Stimulated activated CD4-positive, alpha-beta T cell treated with anti-CD3 and anti-CD28 coated beads, Interleukin-12 subunit alpha, Interleukin-12 subunit beta, amount 100 ng/mL, for 24 hours (primary cell): ENCODE measurements around the gene RAB5IF.
"Not testable (repeated sequence)": the region's sequence is repeated elsewhere in the genome, so short reads cannot be mapped to it uniquely, and the experiment has no call there.

Experiments used
- DNase-seq, 2 experiments: peaks; one replicate each; pipeline ENCODE4 v3.0.0-alpha.2; 2020; ENCODE audit warnings: low read depth in 2 of 2

The RAB5IF gene

DNA sequence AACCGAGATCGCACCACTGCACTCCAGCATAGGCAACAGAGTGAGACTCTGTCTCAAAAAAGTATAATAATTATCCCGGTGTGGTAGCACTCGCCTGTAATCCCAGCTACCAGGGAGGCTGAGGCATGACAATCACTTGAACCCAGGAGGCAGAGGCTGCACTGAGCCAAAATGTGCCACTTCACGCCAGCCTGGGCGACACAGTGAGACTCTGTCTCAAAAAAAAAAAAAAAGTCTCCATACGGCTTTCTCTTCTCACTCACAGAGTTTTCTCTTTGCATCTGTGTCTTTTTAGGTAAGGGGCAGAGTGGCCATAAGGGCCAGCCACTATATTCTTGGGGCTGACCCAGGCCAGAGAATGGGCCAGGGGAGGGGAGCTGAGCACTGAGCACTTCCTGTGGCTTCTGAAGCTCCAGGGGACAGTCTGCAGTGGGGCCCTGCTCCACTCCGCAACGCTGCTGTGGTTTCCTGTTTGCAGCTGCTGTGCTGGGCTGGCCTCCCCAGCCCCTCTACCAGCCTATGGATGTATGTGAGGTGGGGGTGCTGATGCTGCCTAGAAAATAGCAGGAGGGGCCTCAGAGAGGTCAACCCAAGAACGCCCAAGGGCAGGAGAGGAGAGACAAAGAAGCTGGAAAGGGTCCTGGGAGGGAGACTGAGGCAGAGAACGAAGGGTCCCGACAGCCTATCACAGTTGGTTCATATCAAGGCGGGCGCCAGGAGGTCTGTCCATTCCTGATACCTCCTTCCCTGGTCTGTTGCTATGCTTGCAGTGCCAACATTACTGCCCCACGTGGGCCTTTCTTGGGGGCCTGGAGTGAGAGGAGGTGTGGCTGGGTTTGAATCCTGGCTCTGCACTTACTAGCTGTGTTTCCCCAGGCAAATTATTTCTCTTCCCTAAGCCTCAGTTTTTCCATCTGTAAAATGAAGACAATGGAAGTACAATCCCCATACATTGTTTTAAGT lies 24.4 kb downstream of the RAB5IF start:
- no peak for DNase-seq

GRCh38 chr20:36631646-36632045 lies 26.1 kb downstream of the RAB5IF start:
- DNase-seq: no peak

GRCh38 chr20:36632147-36632486 lies 26.5 kb downstream of the RAB5IF start:
- no peak for DNase-seq

GRCh38 chr20:36632487-36633284 lies 27.1 kb downstream of the RAB5IF start:
- no peak for DNase-seq

DNA sequence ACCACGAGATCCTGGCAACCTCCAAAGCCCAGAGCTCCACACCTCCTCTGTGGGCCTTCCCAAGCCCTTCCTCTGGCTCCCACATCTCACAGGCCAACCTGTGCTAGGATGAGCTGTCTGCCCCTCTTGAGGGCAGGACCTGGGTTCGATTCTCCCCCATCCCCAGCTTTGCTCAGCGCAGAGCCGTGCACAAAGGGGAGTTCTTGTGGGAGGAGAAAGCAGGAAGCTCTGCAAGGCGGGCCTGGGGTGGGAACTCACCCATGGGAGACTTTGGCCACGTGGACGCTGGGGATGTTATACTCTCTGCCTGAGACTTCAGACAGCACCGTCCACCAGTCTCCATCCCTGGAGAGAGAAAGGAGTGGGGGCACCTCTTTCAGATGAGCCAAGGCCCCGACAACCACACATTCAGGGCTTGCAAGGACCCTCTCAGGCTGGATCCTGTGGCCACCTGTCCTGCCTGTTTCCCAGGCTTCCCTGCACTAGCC lies 27.8 kb downstream of the RAB5IF start:
- DNase-seq: no peak

DNA sequence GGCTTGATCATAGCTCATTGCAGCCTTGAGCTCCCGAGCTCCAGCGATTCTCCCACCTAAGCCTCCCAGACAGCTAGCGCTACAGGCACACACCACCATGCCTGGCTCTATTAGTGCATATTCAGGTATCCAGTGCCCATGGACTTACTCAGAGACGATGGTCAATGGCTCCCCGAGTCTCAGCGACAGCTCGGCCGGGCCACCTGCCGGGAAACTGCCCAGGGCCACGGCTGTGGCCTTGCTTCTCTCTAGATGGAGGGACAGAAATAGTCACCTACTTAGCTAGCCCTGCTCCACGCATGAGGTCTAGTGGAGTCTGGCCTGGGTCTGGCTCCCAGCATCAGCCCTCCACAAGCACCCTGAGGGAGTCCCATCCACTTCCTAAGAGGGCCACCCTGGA lies 28.8 kb downstream of the RAB5IF start:
- no peak for DNase-seq

DNA sequence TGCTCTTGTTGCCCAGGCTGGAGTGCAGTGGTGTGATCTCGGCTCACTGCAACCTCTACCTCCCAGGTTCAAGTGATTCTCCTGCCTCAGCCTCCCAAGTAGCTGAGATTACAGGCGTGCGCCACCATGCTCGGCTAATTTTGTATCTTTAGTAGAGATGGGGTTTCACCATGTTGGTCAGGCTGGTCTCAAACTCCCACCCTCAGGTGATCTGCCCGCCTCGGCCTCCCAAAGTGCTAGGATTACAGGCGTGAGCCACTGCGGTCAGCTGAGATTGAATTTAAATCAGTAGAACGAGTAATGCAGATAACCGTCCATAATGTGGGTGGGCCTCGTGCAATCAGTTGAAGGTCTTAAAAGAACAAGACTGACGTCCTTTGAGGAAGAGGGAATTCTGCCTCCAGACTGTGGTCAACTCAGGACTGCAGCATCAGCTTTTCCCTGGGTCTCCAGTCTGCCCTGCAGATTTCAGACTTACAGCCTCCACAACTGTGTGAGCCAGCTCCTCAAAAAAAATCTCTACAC lies 33.4 kb downstream of the RAB5IF start:
- DNase-seq: not testable (repeated sequence)

GRCh38 chr20:36641506-36641843 lies 35.9 kb downstream of the RAB5IF start:
- no peak for DNase-seq

DNA sequence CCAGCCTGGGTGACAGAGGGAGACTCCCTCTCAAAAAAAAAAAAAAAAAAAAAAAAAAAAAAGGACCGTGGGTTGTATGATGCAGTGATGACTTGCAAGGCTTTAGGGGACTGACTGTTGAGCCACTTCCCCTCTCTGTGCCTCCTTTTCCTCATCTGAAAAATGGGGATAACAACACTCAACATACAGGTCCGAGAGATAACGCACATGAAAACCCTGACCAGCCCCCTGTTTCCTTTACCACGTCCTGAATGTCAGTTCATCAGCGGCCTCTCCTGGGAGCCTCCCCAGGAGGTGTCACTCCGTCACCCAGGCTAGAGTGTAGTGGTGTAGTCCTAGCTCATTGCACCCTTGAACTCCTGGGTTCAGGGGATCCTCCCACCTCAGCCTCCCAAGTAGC lies 36.6 kb downstream of the RAB5IF start:
- DNase-seq: no peak

DNA sequence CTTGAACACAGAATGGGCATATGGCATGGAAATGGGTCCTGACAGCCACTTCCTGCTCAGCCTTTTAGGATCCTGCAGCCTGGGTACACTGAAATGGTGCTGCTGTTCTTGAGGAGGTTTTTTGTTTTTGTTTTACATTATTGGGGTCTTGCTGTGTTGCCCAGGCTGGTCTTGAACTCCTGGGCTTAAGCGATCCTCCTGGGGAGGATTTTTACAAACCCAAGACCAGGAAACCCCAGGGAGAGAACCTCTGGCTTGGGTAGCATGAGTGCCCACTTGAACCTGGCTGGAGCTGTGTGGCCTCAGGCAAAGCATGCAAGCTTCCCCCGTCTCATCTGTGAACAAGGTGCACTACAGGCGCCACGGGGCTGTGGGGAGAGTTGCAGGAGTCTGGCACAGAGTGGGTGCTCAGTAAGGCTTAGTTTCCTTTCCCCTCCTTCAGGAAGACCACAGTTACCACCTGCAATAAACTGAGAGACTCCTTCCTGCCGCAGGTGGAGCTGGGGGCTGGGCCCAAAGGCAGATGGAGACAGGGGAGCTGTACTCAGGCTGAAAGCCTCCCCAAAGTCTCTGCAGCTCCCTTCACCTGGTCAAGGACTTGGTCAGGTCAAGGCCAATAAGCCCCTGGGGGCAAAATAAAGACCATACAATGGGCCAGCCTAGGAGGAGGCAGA lies 38.6 kb downstream of the RAB5IF start:
- peak; percentile 43 to 48 for DNase-seq

DNA sequence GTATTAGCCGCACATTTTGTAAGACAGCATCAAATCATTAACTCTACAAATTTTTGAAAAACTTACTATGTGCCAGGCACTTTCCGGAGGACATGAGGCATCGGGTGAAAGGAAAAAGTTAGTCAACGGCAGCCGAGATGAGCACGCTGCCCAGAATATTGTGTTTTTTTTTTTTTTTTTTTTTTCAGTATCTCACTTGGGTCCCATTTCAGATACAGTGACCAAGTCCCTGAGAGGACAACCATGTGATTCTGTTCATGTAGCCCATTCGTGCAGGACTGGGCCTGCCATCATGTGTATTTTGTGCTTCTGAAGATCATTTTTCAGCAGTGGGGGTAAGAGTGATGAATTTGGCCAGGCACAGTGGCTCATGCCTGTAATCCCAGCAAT lies 39.1 kb downstream of the RAB5IF start:
- peak; percentile 33 to 43 for DNase-seq

DNA sequence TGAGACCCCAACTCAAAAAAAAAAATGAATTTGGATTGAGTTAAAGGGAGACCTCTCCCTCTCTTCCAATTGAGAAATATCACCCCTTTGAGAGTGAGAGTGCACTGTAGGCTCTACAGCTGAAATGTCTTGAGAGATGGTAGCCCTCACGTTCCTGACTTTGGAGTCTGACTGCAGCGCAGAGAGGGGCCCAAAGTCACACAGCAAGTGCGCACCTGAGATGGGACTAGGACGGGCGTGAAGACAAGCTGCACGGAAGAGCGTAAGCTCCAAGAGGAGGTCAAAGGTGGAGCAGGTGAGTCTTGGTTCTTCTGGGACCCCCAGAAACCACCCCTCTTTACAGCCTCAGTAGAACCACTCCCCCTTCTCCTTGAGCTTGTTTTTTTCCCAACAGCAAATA lies 39.8 kb downstream of the RAB5IF start:
- DNase-seq: no peak

- DNase-seq: peak; percentile 39 to 53
These were observed 40.4 kb downstream of the RAB5IF start, which contains the start of gene SLA2 for GRCh38 chr20:36645998-36646397. TSS of gene SLA2 (minus strand) at chr20:36646196. CDS start at chr20:36641335, 4,861 bp downstream.

- DNase-seq: no peak
These were observed 41.1 kb downstream of the RAB5IF start for GRCh38 chr20:36646678-36647077.

- DNase-seq: no peak
These were observed 41.9 kb downstream of the RAB5IF start for GRCh38 chr20:36647196-36648121.

DNA sequence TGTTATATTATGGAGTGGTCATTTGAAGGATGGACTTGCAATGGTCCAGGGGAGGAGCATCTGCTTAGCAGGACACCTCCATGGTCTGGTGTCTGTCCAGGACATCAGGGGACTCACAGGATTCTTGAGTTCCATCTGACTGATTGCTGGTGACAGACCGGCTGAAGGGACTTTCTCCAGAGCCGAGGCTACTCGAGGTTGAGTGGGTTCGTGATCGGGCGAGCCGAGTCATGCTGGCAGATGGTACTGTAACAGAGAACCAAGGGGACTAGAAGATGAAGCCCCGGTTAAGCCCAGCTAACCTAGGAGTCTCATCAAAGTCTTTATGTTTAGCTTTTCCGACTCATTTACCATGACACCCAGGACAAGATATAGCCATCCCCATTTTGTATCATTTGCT lies 47.9 kb downstream of the RAB5IF start:
- DNase-seq: no peak

- DNase-seq: no peak
These were observed 48.9 kb downstream of the RAB5IF start for GRCh38 chr20:36654506-36654905.

DNA sequence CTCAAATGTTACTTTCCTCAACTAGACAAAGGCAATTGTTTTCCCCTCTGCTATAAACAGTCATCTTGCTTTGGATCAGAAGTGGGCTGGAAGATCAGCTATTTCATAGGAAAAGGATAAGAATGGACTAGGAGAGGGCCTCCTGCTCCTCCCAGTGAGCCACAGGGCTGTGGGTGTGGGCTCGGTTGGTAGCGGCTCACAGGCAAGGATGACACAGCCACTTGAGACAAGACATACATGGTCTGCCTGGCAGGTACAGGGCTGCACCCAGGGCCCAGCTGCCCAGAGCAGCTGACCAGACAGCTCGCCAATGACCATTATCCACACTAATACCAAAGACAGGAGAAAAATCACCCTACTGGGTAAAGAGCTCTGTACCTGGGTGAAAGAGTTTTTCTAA lies 49.4 kb downstream of the RAB5IF start:
- no peak for DNase-seq

DNA sequence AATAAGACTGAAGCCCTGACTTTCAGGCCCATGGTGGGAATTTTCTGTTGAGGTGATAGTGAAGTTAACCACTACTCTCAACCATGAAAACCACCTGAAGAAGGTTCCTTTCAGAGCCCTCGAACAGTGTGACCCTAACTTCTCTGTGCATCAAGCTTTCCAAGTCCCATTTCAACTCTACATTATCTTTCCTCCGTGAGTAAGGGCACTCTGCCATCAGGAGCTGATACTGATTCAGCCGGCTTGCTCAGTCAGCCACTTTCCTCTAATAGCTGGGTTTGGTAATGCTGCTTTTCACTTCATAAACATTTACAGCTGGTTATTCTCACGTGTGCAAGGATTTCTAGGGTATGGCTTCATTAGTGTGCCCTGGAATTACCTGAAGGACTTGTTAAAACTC lies 51.2 kb downstream of the RAB5IF start:
- DNase-seq: no peak

DNA sequence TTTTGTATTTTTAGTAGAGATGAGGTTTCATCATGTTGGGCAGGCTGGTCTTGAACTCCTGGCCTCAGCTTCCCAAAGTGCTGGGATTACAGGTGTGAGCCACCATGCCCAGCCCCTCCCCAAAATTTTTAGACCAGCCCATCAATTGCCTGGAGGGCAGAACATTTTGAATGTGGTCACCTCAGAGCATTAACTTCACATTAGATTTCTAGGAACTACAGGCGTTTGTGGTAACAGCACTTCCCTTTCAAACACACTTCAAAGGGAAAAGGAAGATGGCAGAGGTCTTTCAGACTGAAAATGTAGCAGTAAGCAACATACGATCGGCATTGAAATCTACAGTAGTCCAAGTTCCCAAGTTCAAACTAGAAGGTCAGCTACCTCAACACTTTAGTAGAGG lies 52.7 kb downstream of the RAB5IF start:
- no peak for DNase-seq
